Omental fat pad (tissue), 4 donors: ENCODE measurements around the gene FKRP. TPM values are rescaled to one million over a fixed set of nuclear protein-coding genes. Genes with fewer than 3 reads are reported as not detected.
A peak's percentile ranks its signal among the peaks of the same experiment; 100 is the strongest.
"Not testable (repeated sequence)": the region's sequence is repeated elsewhere in the genome, so short reads cannot be mapped to it uniquely, and the experiment has no call there.

Experiments used
- ATAC-seq: fragments of 150-250 bp; one replicate; pipeline ENCODE4 v1.9.1; 2016; ENCODE audit warnings: mild to moderate bottlenecking, moderate library complexity; ENCODE audit not compliant: low FRiP score
- DNase-seq: peaks from one replicate; pipeline ENCODE4 v3.0.0-alpha.2; 2019; ENCODE audit warnings: low spot score
- CTCF ChIP-seq, 3 donors: fragments of 450-650 bp; IDR thresholded peaks; one replicate each; pipeline ENCODE4 v1.5.1; 2016 to 2017; ENCODE audit warnings: antibody characterized with exemption in 3 of 3, mild to moderate bottlenecking in 3 of 3, moderate library complexity in 2 of 3
- total RNA-seq, 4 donors: library from RNA; depleted of rRNA; stranded (reverse); fragments of >200 nt; gene quantifications; one replicate each; pipeline ENCODE4 v1.1.0, GENCODE V29; 2016

FKRP gene
- total RNA-seq, 4 donors from 2014 or later = 9.2 to 20.5 (median 13.9) TPM

- TF ChIP-seq CTCF (IDR thresholded peaks at IDR 0.05) = no peak
- ATAC-seq (peak; percentile 84), DNase-seq (no peak)
Observed at GRCh38 chr19:46759817-46760333, 14.0 kb downstream of the FKRP start.

- no peak for TF ChIP-seq CTCF (IDR thresholded peaks at IDR 0.05)
- no peak for DNase-seq
- no peak for ATAC-seq
Observed at GRCh38 chr19:46760363-46760762, 14.5 kb downstream of the FKRP start.

- DNase-seq, ATAC-seq: not testable (repeated sequence)
Observed at GRCh38 chr19:46760897-46761296, 15.0 kb downstream of the FKRP start.

- ATAC-seq (no peak), DNase-seq (no peak)
- TF ChIP-seq CTCF (IDR thresholded peaks at IDR 0.05) = no peak
Observed at GRCh38 chr19:46761418-46761831, 15.6 kb downstream of the FKRP start.

DNA sequence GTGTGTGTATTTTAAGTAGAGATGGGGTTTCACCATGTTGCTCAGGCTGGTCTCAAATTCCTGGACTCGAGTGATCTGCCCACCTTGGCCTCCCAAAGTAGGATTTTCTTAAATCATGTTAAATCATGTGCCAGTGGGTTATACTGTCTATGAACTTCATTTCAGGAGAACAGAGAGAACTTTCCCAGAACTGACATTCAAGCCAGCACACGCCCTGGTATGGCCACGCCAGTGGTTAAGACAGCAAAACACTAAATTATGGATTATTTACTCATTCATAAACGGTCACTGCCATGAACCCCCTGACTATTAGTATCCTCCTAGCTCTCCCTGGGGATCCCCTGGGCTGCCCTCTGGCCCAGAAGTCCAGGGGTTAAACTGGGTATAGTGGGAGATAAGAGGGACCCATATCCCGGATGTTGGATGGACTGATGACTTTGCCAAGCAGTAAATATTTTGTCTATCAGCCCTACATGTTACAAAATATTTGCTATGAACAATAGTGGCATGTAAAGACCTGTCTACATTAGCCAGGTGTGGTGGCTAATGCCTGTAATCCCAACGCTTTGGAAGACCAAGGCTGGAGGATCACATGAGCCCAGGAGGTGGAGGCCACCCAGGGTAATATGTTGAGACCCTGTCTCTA is 16.5 kb downstream of the FKRP start:
- no peak for ATAC-seq
- TF ChIP-seq CTCF (IDR thresholded peaks at IDR 0.05) = no peak
- no peak for DNase-seq

DNA sequence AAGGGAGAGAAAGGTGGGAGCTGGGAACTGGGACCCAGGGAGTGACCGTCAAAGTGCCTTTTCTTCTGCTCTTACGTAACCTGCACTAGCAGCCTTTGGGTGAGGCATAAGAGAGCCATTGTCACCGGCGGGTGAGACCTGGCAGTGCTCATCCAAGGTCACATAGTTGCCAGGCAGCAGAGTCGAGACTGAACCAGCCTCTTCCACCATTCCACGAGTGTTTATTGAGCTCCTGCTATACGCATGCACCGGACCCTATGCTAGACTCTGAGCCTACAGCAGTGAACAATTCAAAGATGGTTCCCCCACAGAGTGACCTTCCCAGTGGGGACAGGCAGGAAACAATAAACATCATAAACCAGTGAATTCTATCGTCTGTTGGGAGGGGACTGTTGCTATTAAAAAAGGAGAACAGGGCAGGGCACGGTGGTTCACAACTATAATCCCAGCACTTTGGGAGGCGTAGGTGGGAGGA is 19.0 kb downstream of the FKRP start:
- ATAC-seq = no peak
- no peak for TF ChIP-seq CTCF (IDR thresholded peaks at IDR 0.05)
- no peak for DNase-seq

GRCh38 chr19:46766569-46767317 is 20.9 kb downstream of the FKRP start:
- DNase-seq (no peak), ATAC-seq (no peak)
- TF ChIP-seq CTCF (IDR thresholded peaks at IDR 0.05) = peak in 1 of 3 donors; percentile 3

DNA sequence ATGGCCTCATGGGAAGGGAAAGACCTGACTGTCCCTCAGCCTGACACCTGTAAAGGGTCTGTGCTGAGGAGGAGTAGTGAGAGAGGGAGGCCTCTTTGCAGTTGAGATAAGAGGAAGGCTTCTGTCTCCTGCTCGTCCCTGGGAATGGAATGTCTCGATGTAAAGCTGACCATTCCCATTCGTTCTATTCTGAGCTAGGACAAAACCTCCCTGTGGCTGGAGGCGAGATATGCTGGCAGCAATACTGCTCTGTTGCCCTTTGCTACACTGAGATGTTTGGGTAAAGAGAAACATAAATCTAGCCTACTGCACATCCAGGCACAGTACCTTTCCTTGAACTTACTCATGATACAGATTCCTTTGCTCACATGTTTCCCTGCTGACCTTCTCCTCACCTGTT is 22.9 kb downstream of the FKRP start:
- not testable (repeated sequence) for ATAC-seq, DNase-seq
